ENCODE measurements around the gene IER3. TPM values are rescaled to one million over a fixed set of nuclear protein-coding genes. Genes with fewer than 3 reads are reported as not detected.
"Not testable (repeated sequence)": the region's sequence is repeated elsewhere in the genome, so short reads cannot be mapped to it uniquely, and the experiment has no call there.

IER3 gene
- total and polyA plus RNA-seq, 4 donors = 1.3 to 8.1 (median 6.7) TPM

- Histone ChIP-seq H3K4me1 (ENCODE audit: control insufficient read depth in 4 of 4, insufficient read depth in 4 of 4, low read length in 3 of 4) (peaks cover 0 to 38% (median 29%) of the 10 kb centered on the region in 4 donors), H3K9me3 (ENCODE audit: control insufficient read depth in 4 of 4, low read length in 3 of 4) (no peaks in the 10 kb centered on the region), H3K27me3 (ENCODE audit: control insufficient read depth in 4 of 4, insufficient read depth in 4 of 4, low read length in 3 of 4) (no peaks in the 10 kb centered on the region), H3K9ac (ENCODE audit: low read depth in 1 of 2, low read length in 2 of 2) (peak overlapping the region in 1 of 2 donors; percentile 33), H3K36me3 (ENCODE audit: control insufficient read depth in 4 of 4, insufficient read depth in 3 of 4, low read depth in 1 of 4, low read length in 3 of 4) (peaks cover 9 to 36% (median 29%) of the 10 kb centered on the region in 4 donors), H3K4me3 (ENCODE audit: low read depth in 1 of 3, low read length in 3 of 3) (peak overlapping the region; percentile 18 to 79 (median 32)), H3K27ac (ENCODE audit: low read depth in 1 of 2, low read length in 2 of 2) (peak overlapping the region; percentile 83 to 90)
- DNase-seq (ENCODE audit: low spot score) = peak; percentile 91
- WGBS = 12% methylated on average over 27 of the region's 27 CpGs
- no peak for TF ChIP-seq EGR1 (IDR thresholded peaks at IDR 0.05; ENCODE audit: low read depth in 2 of 2)
- TF ChIP-seq FOXA2 (IDR thresholded peaks at IDR 0.05) = no peak
- TF ChIP-seq JUND (IDR thresholded peaks at IDR 0.05) = no peak
- TF ChIP-seq HNF4G (IDR thresholded peaks at IDR 0.05) = no peak
- no peak for TF ChIP-seq FOXA1 (IDR thresholded peaks at IDR 0.05)
- peak; percentile 20 for TF ChIP-seq SP1 (IDR thresholded peaks at IDR 0.05)
- no peak for TF ChIP-seq REST (IDR thresholded peaks at IDR 0.05)
- TF ChIP-seq RXRA (IDR thresholded peaks at IDR 0.05) = peak in 1 of 2 donors; percentile 58
- TF ChIP-seq NR2F2 (IDR thresholded peaks at IDR 0.05) = no peak
- no peak for TF ChIP-seq MAX (IDR thresholded peaks at IDR 0.05)
- peak; percentile 98 for TF ChIP-seq CTCF (IDR thresholded peaks at IDR 0.05; ENCODE audit: low read depth, low read length, missing input control)
- TF ChIP-seq ZBTB33 (IDR thresholded peaks at IDR 0.05) = no peak
- TF ChIP-seq HNF4A (conservative IDR thresholded peaks at IDR 0.05) = peak in 1 of 2 donors; percentile 25
- peak; percentile 96 to 98 for TF ChIP-seq RAD21 (IDR thresholded peaks at IDR 0.05)
- no peak for TF ChIP-seq GABPA (IDR thresholded peaks at IDR 0.05 in 1 of 2, conservative IDR thresholded peaks at IDR 0.05 in 1 of 2)
- TF ChIP-seq YY1 (IDR thresholded peaks at IDR 0.05) = peak; percentile 46
- TF ChIP-seq ATF3 (IDR thresholded peaks at IDR 0.05) = peak; percentile 27
- TF ChIP-seq TAF1 (conservative IDR thresholded peaks at IDR 0.05) = no peak
Measured at GRCh38 chr6:30722280-30723112, 21.9 kb downstream of the IER3 start.

- not testable (repeated sequence) for H3K9me3 ChIP-seq (ENCODE audit: control insufficient read depth in 4 of 4, low read length in 3 of 4); DNase-seq (ENCODE audit: low spot score); H3K27me3 ChIP-seq (ENCODE audit: control insufficient read depth in 4 of 4, insufficient read depth in 4 of 4, low read length in 3 of 4)
- Histone ChIP-seq H3K9ac (ENCODE audit: low read depth in 1 of 2, low read length in 2 of 2) (peak overlapping the region; percentile 16 to 17), H3K4me1 (ENCODE audit: control insufficient read depth in 4 of 4, insufficient read depth in 4 of 4, low read length in 3 of 4) (peaks cover 0 to 38% (median 29%) of the 10 kb centered on the region in 4 donors), H3K27ac (ENCODE audit: low read depth in 1 of 2, low read length in 2 of 2) (peak overlapping the region; percentile 83 to 90), H3K4me3 (ENCODE audit: low read depth in 1 of 3, low read length in 3 of 3) (peak overlapping the region; percentile 59 to 79 (median 64)), H3K36me3 (ENCODE audit: control insufficient read depth in 4 of 4, insufficient read depth in 3 of 4, low read depth in 1 of 4, low read length in 3 of 4) (peaks cover 8 to 34% (median 28%) of the 10 kb centered on the region in 4 donors)
- WGBS = 21% methylated on average over 10 of the region's 10 CpGs
Measured at GRCh38 chr6:30722025-30722279, 22.4 kb downstream of the IER3 start.

All from liver (tissue), 9 donors.